ENCODE data around the gene PMFBP1.

DNA sequence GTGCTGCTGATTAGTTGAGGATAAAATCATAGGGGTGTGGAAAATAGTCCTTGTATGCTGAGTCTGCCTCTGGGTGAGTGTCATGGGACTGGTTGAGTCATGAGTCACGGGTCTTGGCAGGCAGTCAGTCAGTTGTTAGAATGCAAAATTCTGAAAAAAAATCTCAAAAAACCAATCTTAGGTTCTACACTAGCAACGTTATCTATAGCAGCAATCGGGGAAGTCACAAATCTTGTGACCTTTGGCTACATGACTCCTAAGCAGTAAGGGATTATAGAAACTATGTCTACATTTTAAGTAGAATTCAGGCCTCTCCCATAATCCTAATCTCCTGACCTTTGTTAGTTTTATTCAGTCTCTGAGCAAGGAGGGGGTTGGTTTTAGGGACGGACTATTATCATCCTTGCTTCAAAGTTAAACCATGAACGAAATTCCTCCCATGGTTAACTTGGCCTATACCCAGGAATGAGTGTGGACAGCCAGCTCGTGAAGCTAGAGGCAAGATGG, 18.0 kb upstream of the PMFBP1 start:
- no peak for TF ChIP-seq POLR2A (IDR thresholded peaks at IDR 0.05)
- no peak for TF ChIP-seq POLR2AphosphoS5 (IDR thresholded peaks at IDR 0.05)
- TF ChIP-seq, protein P1, sequence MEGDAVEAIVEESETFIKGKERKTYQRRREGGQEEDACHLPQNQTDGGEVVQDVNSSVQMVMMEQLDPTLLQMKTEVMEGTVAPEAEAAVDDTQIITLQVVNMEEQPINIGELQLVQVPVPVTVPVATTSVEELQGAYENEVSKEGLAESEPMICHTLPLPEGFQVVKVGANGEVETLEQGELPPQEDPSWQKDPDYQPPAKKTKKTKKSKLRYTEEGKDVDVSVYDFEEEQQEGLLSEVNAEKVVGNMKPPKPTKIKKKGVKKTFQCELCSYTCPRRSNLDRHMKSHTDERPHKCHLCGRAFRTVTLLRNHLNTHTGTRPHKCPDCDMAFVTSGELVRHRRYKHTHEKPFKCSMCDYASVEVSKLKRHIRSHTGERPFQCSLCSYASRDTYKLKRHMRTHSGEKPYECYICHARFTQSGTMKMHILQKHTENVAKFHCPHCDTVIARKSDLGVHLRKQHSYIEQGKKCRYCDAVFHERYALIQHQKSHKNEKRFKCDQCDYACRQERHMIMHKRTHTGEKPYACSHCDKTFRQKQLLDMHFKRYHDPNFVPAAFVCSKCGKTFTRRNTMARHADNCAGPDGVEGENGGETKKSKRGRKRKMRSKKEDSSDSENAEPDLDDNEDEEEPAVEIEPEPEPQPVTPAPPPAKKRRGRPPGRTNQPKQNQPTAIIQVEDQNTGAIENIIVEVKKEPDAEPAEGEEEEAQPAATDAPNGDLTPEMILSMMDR (IDR thresholded peaks at IDR 0.05 in 8 of 11, conservative IDR thresholded peaks at IDR 0.05 in 3 of 11): no peak

All from spleen (tissue), 7 donors.